ENCODE data around the gene PLAAT4. TPM values are rescaled to one million over a fixed set of nuclear protein-coding genes. Genes with fewer than 3 reads are reported as not detected.

PLAAT4 gene
- total and polyA plus RNA-seq, 10 of the 15 experiments (the other 5 are each of a cell fraction or from before 2014, with no cell fraction given), result 6.0 to 34.3 (median 12.4) TPM

- FAIRE-seq (no peak), ATAC-seq (no peak), DNase-seq (ENCODE audit: low read depth, low spot score) (no peak)
- Histone ChIP-seq H3K9me3 (replicated peaks; ENCODE audit: control insufficient read depth, insufficient read depth, low read length) (no peaks in the 10 kb centered on the region), H3K9ac (ENCODE audit: control insufficient read depth, insufficient read depth, low read length) (no peak overlapping the region), H2AFZ (ENCODE audit: control insufficient read depth, low read depth, low read length) (no peak overlapping the region), H3K4me2 (ENCODE audit: control insufficient read depth, insufficient read depth) (no peak overlapping the region), H3K4me1 (ENCODE audit: control insufficient read depth, insufficient read depth, low read length) (no peaks in the 10 kb centered on the region), H3K4me3 (no peak overlapping the region), H3K79me2 (ENCODE audit: control insufficient read depth, insufficient read depth, low read length) (no peaks in the 10 kb centered on the region), H3K27ac (ENCODE audit: control insufficient read depth, insufficient read depth) (no peak overlapping the region), H3K36me3 (ENCODE audit: control insufficient read depth in 2 of 2, insufficient read depth in 2 of 2, low read length in 1 of 2) (no peaks in the 10 kb centered on the region; a peak in 1 of 4 replicates), H3K27me3 (replicated peaks in 1 of 2; ENCODE audit: control insufficient read depth in 2 of 2, insufficient read depth in 2 of 2, low read length in 1 of 2) (no peaks in the 10 kb centered on the region), H4K20me1 (ENCODE audit: control insufficient read depth, insufficient read depth) (no peaks in the 10 kb centered on the region)
- CTCF ChIA-PET, result interaction anchor here (1.0 to 1.7 kb wide), 2 partner anchors 50 to 149 kb away, joined by 5 to 6 read pairs; no protein-coding TSS in a partner anchor
- WGBS (ENCODE audit: insufficient coverage, insufficient replicate concordance, low lambda C conversion rate, missing lambda C conversion rate), result 41% methylated on average over 3 of the region's 3 CpGs
- no TSS peak for BruUV-seq (replicated peaks)
- RAD21 ChIA-PET (ENCODE audit: unreplicated experiment), result interaction anchor here (0.7 kb wide), 2 partner anchors 18 to 21 kb away, joined by 3 to 5 read pairs; no protein-coding TSS in a partner anchor
- in situ Hi-C loops (cut with MboI), result no loop called here
- intact Hi-C loops (cut with micrococcal nuclease; ENCODE audit: unreplicated experiment), result no loop called here
- SMC1A ChIA-PET (ENCODE audit: uncharacterized antibody, unreplicated experiment), result interaction anchor here (1.2 kb wide), 1 partner anchor 53 kb away, joined by 4 read pairs; the partner anchor contains the start of gene PLAAT4
- POLR2A ChIA-PET, result no interaction called here
- TF ChIP-seq TBL1XR1 (IDR thresholded peaks at IDR 0.05; ENCODE audit: low read depth, low read length), result no peak
- no peak for TF ChIP-seq SRF (IDR thresholded peaks at IDR 0.05; ENCODE audit: low read depth in 2 of 2, low read length in 2 of 2)
- no peak for TF ChIP-seq USF2 (IDR thresholded peaks at IDR 0.05; ENCODE audit: borderline replicate concordance, low read depth, low read length)
- no peak for TF ChIP-seq JUNB (IDR thresholded peaks at IDR 0.05)
- TF ChIP-seq RUNX3 (IDR thresholded peaks at IDR 0.05; ENCODE audit: low read length), result no peak
- TF ChIP-seq CEBPZ (IDR thresholded peaks at IDR 0.05; ENCODE audit: low read depth, low read length), result no peak
- no peak for TF ChIP-seq GABPA (IDR thresholded peaks at IDR 0.05; ENCODE audit: low read depth)
- no peak for TF ChIP-seq SKIL (IDR thresholded peaks at IDR 0.05; ENCODE audit: low read depth, poor library complexity, severe bottlenecking)
- TF ChIP-seq SMAD1 (IDR thresholded peaks at IDR 0.05; ENCODE audit: low read depth, partially characterized antibody), result no peak
- TF ChIP-seq BACH1 (IDR thresholded peaks at IDR 0.05; ENCODE audit: borderline replicate concordance), result no peak
- TF ChIP-seq POLR2AphosphoS2 (IDR thresholded peaks at IDR 0.05; ENCODE audit: low read depth, low read length), result no peak
- TF ChIP-seq ASH2L (IDR thresholded peaks at IDR 0.05; ENCODE audit: borderline replicate concordance, low read depth), result no peak
- TF ChIP-seq CBX5 (IDR thresholded peaks at IDR 0.05; ENCODE audit: low read depth), result no peak
- TF ChIP-seq SIN3A (IDR thresholded peaks at IDR 0.05; ENCODE audit: low read depth, low read length), result no peak
Observed at GRCh38 chr11:63589000-63589399, 52.4 kb downstream of the PLAAT4 start.
